ENCODE results near the gene CIB1.

GRCh38 chr15:90210593-90210992 lies 23.1 kb downstream of the CIB1 start:
- TF ChIP-seq CTCF (IDR thresholded peaks at IDR 0.05), result no peak
- no peak for TF ChIP-seq ZFX (IDR thresholded peaks at IDR 0.05; ENCODE audit: borderline replicate concordance)
